ENCODE data around the gene ASPSCR1. TPM values are rescaled to one million over a fixed set of nuclear protein-coding genes. Genes with fewer than 3 reads are reported as not detected.
A peak's percentile ranks its signal among the peaks of the same experiment; 100 is the strongest.

The ASPSCR1 gene
- total and polyA plus RNA-seq, 2 of the 13 experiments (the other 11 are each of a cell fraction or from before 2014, with no cell fraction given), result 274 to 314 TPM

GRCh38 chr17:82039695-82040299, 62.4 kb downstream of the ASPSCR1 start (continued):
- TF ChIP-seq PBX3 (CRISPR knock-in tag; IDR thresholded peaks at IDR 0.05; ENCODE audit: borderline replicate concordance), result no peak
- TF ChIP-seq POLR2AphosphoS2 (IDR thresholded peaks at IDR 0.05; ENCODE audit: low read depth, low read length), result no peak
- TF ChIP-seq NPAS2 (CRISPR knock-in tag; IDR thresholded peaks at IDR 0.05; ENCODE audit: borderline replicate concordance), result no peak
- TF ChIP-seq PRDM4 (CRISPR knock-in tag; IDR thresholded peaks at IDR 0.05; ENCODE audit: borderline replicate concordance), result no peak
- TF ChIP-seq GLI4 (CRISPR knock-in tag; IDR thresholded peaks at IDR 0.05; ENCODE audit: borderline replicate concordance), result no peak
- no peak for TF ChIP-seq ZBTB44 (CRISPR knock-in tag; IDR thresholded peaks at IDR 0.05)
- no peak for TF ChIP-seq ZSCAN20 (CRISPR knock-in tag; IDR thresholded peaks at IDR 0.05; ENCODE audit: borderline replicate concordance)
- TF ChIP-seq ZNF558 (CRISPR knock-in tag; IDR thresholded peaks at IDR 0.05; ENCODE audit: borderline replicate concordance), result no peak
- TF ChIP-seq ZBTB37 (CRISPR knock-in tag; IDR thresholded peaks at IDR 0.05), result peak; percentile 90
- no peak for TF ChIP-seq PRDM15 (CRISPR knock-in tag; IDR thresholded peaks at IDR 0.05)
- no peak for TF ChIP-seq AHDC1 (CRISPR knock-in tag; IDR thresholded peaks at IDR 0.05; ENCODE audit: borderline replicate concordance)
